H1 (cell line): ENCODE results near the gene DNASE1L1. TPM values are rescaled to one million over a fixed set of nuclear protein-coding genes. Genes with fewer than 3 reads are reported as not detected.

Experiments used
- CTCF ChIA-PET: fragments of 300-600 bp; sonication (Branson Sonifier 250); formaldehyde crosslinking; loops from one replicate; lab custom pipeline; 2021; ENCODE audit not compliant: partially characterized antibody; lab: Charles Lee
- POLR2A ChIA-PET: fragments of 300-600 bp; sonication (Branson Sonifier 250); formaldehyde crosslinking; loops from one replicate; lab custom pipeline; 2021; ENCODE audit warnings: inconsistent platforms; ENCODE audit not compliant: partially characterized antibody; lab: Charles Lee
- DNase-seq, 2 experiments: peaks; one replicate each; pipeline versions ENCODE4 v3.0.0 to v3.0.0-alpha.2; 2010 to 2022; ENCODE audit warnings: low spot score in 2 of 2, low read depth in 1 of 2, mixed read lengths in 1 of 2
- FAIRE-seq: peaks from 2 replicates; lab custom pipeline; 2011; peaks lifted over from hg19 to GRCh38; lab: Jason Lieb, UNC
- H2AFZ ChIP-seq: 2 replicates; pipeline ENCODE4 v1.8.1; 2012; ENCODE audit warnings: low read length, inconsistent platforms
- H2AK5ac ChIP-seq: 2 replicates; pipeline ENCODE4 v1.6.1; 2013; ENCODE audit warnings: low read depth, low read length
- H2BK120ac ChIP-seq: replicated peaks from 2 replicates; pipeline ENCODE3; 2013; ENCODE audit warnings: low read depth, low read length, inconsistent platforms
- H2BK12ac ChIP-seq: 2 replicates; pipeline ENCODE4 v1.6.1; 2013; ENCODE audit warnings: low read depth, low read length
- H2BK15ac ChIP-seq: 2 replicates; pipeline ENCODE4 v1.6.1; 2013; ENCODE audit warnings: low read length
- H2BK20ac ChIP-seq: 2 replicates; pipeline ENCODE4 v1.6.1; 2013; ENCODE audit warnings: low read length
- H2BK5ac ChIP-seq: 2 replicates; pipeline ENCODE4 v1.6.1; 2013; ENCODE audit warnings: low read depth, low read length
- H3K14ac ChIP-seq: 2 replicates; pipeline ENCODE4 v1.6.1; 2013; ENCODE audit warnings: inconsistent platforms; ENCODE audit not compliant: insufficient read length
- H3K18ac ChIP-seq: 2 replicates; pipeline ENCODE4 v1.6.1; 2013; ENCODE audit warnings: low read length; ENCODE audit errors: extremely low read depth
- H3K23ac ChIP-seq: 2 replicates; pipeline ENCODE4 v1.6.1; 2013; ENCODE audit warnings: inconsistent platforms; ENCODE audit not compliant: insufficient read length
- H3K23me2 ChIP-seq: 2 replicates; pipeline ENCODE4 v1.6.1; 2013; ENCODE audit warnings: low read depth, low read length
- H3K27ac ChIP-seq: 2 replicates; pipeline ENCODE4 v1.6.1; 2011; ENCODE audit warnings: low read depth, low read length, inconsistent platforms
- H3K27me3 ChIP-seq, 4 experiments: replicated peaks in 1 of 4; 1 replicate in 1 of 4; 2 replicates in 3 of 4; pipeline versions ENCODE4 v1.6.1 to v1.8.1; 2011 to 2013; ENCODE audit warnings: low read length in 3 of 4, mild to moderate bottlenecking in 3 of 4, inconsistent platforms in 2 of 4, mixed read lengths in 2 of 4, moderate library complexity in 1 of 4; ENCODE audit not compliant: control insufficient read depth in 3 of 4, insufficient read depth in 3 of 4; ENCODE audit errors: extremely low read depth in 1 of 4
- H3K36me3 ChIP-seq, 4 experiments: 2 replicates each; pipeline versions ENCODE4 v1.6.1 to v1.8.1; 2011 to 2013; ENCODE audit warnings: mild to moderate bottlenecking in 4 of 4, low read length in 3 of 4, moderate library complexity in 2 of 4, control low read depth in 1 of 4, inconsistent platforms in 1 of 4; ENCODE audit not compliant: insufficient read depth in 4 of 4, control insufficient read depth in 2 of 4
- H3K4ac ChIP-seq: replicated peaks from 2 replicates; pipeline ENCODE3; 2013; ENCODE audit warnings: low read length, low read depth, mixed read lengths, inconsistent platforms; ENCODE audit not compliant: insufficient read length
- H3K4me1 ChIP-seq, 4 experiments: replicated peaks in 1 of 4; 1 replicate in 1 of 4; 2 replicates in 3 of 4; pipeline versions ENCODE4 v1.6.1 to v1.8.1; 2011 to 2013; ENCODE audit warnings: low read length in 3 of 4, inconsistent platforms in 2 of 4, mixed read lengths in 1 of 4; ENCODE audit not compliant: insufficient read depth in 4 of 4, control insufficient read depth in 3 of 4
- H3K4me2 ChIP-seq, 2 experiments: 2 replicates each; pipeline versions ENCODE4 v1.6.1 to v1.8.1; 2011 to 2013; ENCODE audit warnings: low read depth in 2 of 2, low read length in 2 of 2, control low read depth in 1 of 2, inconsistent platforms in 1 of 2, mild to moderate bottlenecking in 1 of 2; ENCODE audit not compliant: insufficient read depth in 1 of 2
- H3K4me3 ChIP-seq, 4 experiments: fragments of 200-600, 300-600 bp in 1 of 4; sonication (generic), shearing (Covaris generic), sonication (Bioruptor Twin) in 1 of 4; 2 replicates each; pipeline versions ENCODE4 v1.5.1 to v1.8.1; 2011 to 2016; ENCODE audit warnings: low read length in 4 of 4, low read depth in 3 of 4, control low read depth in 2 of 4, inconsistent platforms in 2 of 4, mild to moderate bottlenecking in 2 of 4, mixed read lengths in 1 of 4, moderate library complexity in 1 of 4; ENCODE audit not compliant: insufficient read depth in 2 of 4; ENCODE audit errors: extremely low read depth in 1 of 4
- H3K56ac ChIP-seq: replicated peaks from 2 replicates; pipeline ENCODE3; 2013; ENCODE audit warnings: low read depth, mild to moderate bottlenecking, mixed read lengths, low read length, inconsistent platforms; ENCODE audit not compliant: insufficient read length
- H3K79me1 ChIP-seq: 2 replicates; pipeline ENCODE4 v1.6.1; 2013; ENCODE audit warnings: low read depth, low read length, control low read depth
- H3K79me2 ChIP-seq, 2 experiments: 2 replicates each; pipeline versions ENCODE4 v1.6.1 to v1.8.1; 2012 to 2013; ENCODE audit warnings: low read length in 2 of 2, mild to moderate bottlenecking in 2 of 2, inconsistent platforms in 1 of 2; ENCODE audit not compliant: insufficient read depth in 2 of 2, control insufficient read depth in 1 of 2
- H3K9ac ChIP-seq, 4 experiments: replicated peaks in 1 of 4; 1 replicate in 1 of 4; 2 replicates in 3 of 4; pipeline versions ENCODE4 v1.6.1 to v1.8.1; 2011 to 2013; ENCODE audit warnings: low read depth in 3 of 4, low read length in 3 of 4, control low read depth in 2 of 4, mild to moderate bottlenecking in 2 of 4, moderate library complexity in 2 of 4, inconsistent platforms in 1 of 4; ENCODE audit errors: extremely low read depth in 1 of 4
- H3K9me3 ChIP-seq, 2 experiments: 2 replicates each; pipeline versions ENCODE4 v1.6.1 to v1.8.1; 2012 to 2013; ENCODE audit warnings: mild to moderate bottlenecking in 2 of 2, moderate library complexity in 2 of 2, control low read depth in 1 of 2, inconsistent platforms in 1 of 2, low read depth in 1 of 2, low read length in 1 of 2, mixed read lengths in 1 of 2; ENCODE audit not compliant: insufficient read depth in 2 of 2
- H4K20me1 ChIP-seq, 2 experiments: replicated peaks in 1 of 2; 2 replicates each; pipeline versions ENCODE3 to v1.8.1; 2011 to 2013; ENCODE audit warnings: inconsistent platforms in 2 of 2, low read length in 2 of 2, mild to moderate bottlenecking in 1 of 2; ENCODE audit not compliant: insufficient read depth in 2 of 2, control insufficient read depth in 1 of 2
- H4K5ac ChIP-seq: 2 replicates; pipeline ENCODE4 v1.6.1; 2013; ENCODE audit warnings: low read length, low read depth, mixed read lengths, inconsistent platforms; ENCODE audit not compliant: insufficient read length
- H4K8ac ChIP-seq: 2 replicates; pipeline ENCODE4 v1.8.0; 2013; ENCODE audit warnings: mild to moderate bottlenecking, moderate library complexity, low read length, inconsistent platforms; ENCODE audit not compliant: insufficient read depth; ENCODE audit errors: extremely low read depth
- H4K91ac ChIP-seq: replicated peaks from 2 replicates; pipeline ENCODE3; 2013; ENCODE audit warnings: low read length, mixed read lengths, inconsistent platforms; ENCODE audit not compliant: insufficient read length
- SUZ12 ChIP-seq: fragments of 200-600 bp; sonication (generic); IDR thresholded peaks from 2 replicates; pipeline ENCODE4 v1.6.1; 2012; ENCODE audit warnings: mild to moderate bottlenecking, inconsistent platforms, low read length, moderate library complexity, mixed read lengths
- WGBS, 2 experiments: shearing (Covaris generic) in 1 of 2; methylation state at CpG; one replicate each; pipeline versions ENCODE4 v1.1.6 to v1.1.7; 2013 to 2015; ENCODE audit warnings: low lambda C conversion rate in 2 of 2, mixed read lengths in 2 of 2, inconsistent platforms in 1 of 2, low coverage in 1 of 2, missing lambda C conversion rate in 1 of 2; ENCODE audit not compliant: insufficient replicate concordance in 2 of 2, insufficient coverage in 1 of 2, insufficient read length in 1 of 2; ENCODE audit errors: extremely low coverage in 1 of 2, missing lambda C conversion rate in 1 of 2; 5-methylcytosine and 5-hydroxymethylcytosine counted together
- polyA plus RNA-seq, 7 experiments: library from polyadenylated mRNA; depleted of rRNA in 3 of 7; stranded (reverse) in 5 of 7; unstranded in 2 of 7; fragments of >200 nt in 5 of 7; fragments of 200-250 nt in 2 of 7; gene quantifications; 1 replicate in 5 of 7; 2 replicates in 1 of 7; 4 replicates in 1 of 7; pipeline versions ENCODE4 v1.2.1 to v1.2.3, GENCODE V29; 2011 to 2013; ENCODE audit warnings: missing spikeins in 2 of 7, mixed read lengths in 2 of 7
- total RNA-seq: library from RNA; stranded (reverse); fragmentation: NEBNext Ultra II Directional; extraction: Animal tissue kit (Norgen Biotek cat#: 25700); gene quantifications from 2 replicates; pipeline ENCODE4 v1.2.1, GENCODE V29; 2021

The DNASE1L1 gene
- total and polyA plus RNA-seq, 2 of the 8 experiments (the other 6 are each of a cell fraction or from before 2014, with no cell fraction given), result 8.7 to 30.0 TPM

DNA sequence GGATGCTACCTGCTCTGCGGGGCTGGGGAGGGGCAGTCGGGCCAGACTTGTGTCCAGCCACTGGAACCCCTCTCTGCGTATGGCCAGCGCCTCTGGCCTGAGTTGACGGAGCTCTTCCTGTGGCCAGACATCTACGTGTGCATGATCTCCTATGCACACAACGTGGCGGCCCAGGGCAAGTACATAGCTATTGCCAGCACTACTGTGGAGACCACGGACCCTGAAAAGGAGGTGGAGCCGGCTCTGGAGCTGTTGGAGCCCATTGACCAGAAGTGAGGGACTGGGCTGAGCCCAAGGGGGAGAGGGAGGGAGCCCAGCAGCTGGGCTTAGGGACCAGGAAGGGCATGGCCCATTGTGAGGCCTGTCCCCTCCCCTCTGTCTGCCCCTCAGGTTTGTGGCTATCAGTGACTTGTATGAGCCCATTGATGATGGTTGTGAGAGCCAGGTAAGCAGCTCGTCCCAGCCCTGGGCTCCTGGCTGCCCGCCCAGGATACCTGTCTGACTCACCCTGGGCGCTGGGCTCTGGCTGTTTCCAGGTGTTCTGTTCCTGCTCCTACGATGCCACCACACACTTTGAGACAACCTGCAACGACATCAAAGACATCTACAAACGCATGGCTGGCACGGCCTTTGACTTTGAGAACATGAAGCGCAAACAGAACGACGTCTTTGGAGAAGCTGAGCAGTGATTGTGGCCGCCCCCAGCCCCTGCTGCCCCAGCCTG lies 33.1 kb upstream of the DNASE1L1 start:
- Histone ChIP-seq H3K27me3 (no peaks in the 10 kb centered on the region), H4K5ac (no peak overlapping the region), H2BK15ac (no peak overlapping the region)
- CTCF ChIA-PET, result interaction anchor here (0.6 to 1.5 kb wide), 3 partner anchors 12 to 43 kb away, joined by 3 to 4 read pairs (median 3); no protein-coding TSS in a partner anchor
- no peak for TF ChIP-seq SUZ12
- TF ChIP-seq, all 59 proteins: peak for 0
- H3K4me3 ChIP-seq, result no peak overlapping the region
- no peak overlapping the region for H4K91ac ChIP-seq
- H3K27ac ChIP-seq, result no peak overlapping the region
- no peak overlapping the region for H2AK5ac ChIP-seq
- H4K20me1 ChIP-seq, result peaks cover 0 to 13% of the 10 kb centered on the region in 2 experiments
- POLR2A ChIA-PET, result interaction anchor here (0.8 to 2.9 kb wide), 6 partner anchors 36 to 80 kb away, joined by 3 to 9 read pairs (median 6); partner anchors contain the start of genes LAGE3, RPL10 and UBL4A
- no peak overlapping the region for H2BK120ac ChIP-seq
- no peak overlapping the region for H3K56ac ChIP-seq
- no peak overlapping the region for H4K8ac ChIP-seq
- DNase-seq (no peak), FAIRE-seq (no peak)
- no peak overlapping the region for H2BK12ac ChIP-seq
- no peak overlapping the region for H3K14ac ChIP-seq
- H2BK20ac ChIP-seq, result no peak overlapping the region
- no peaks in the 10 kb centered on the region; the same call in 1 of the 2 replicates for H3K79me1 ChIP-seq
- no peak overlapping the region for H3K4me2 ChIP-seq
- no peak overlapping the region for H2BK5ac ChIP-seq
- H3K9me3 ChIP-seq, result no peaks in the 10 kb centered on the region
- peaks cover 0 to 27% (median 11%) of the 10 kb centered on the region in 4 experiments; a peak in 5 of 8 replicates for H3K36me3 ChIP-seq
- no peak overlapping the region for H3K18ac ChIP-seq
- peaks cover 6% of the 10 kb centered on the region; the same call in 1 of the 2 replicates for H3K23me2 ChIP-seq
- peaks cover 0 to 9% (median 5%) of the 10 kb centered on the region in 4 experiments; a peak in 6 of 7 replicates for H3K4me1 ChIP-seq
- H2AFZ ChIP-seq, result no peak overlapping the region
- H3K23ac ChIP-seq, result no peak overlapping the region
- WGBS, 2 experiments, result 87% methylated on average over 13 of the region's 21 CpGs; no CpG with 5 or more reads in 1 of the 2 experiments
- H3K79me2 ChIP-seq, result peaks cover 0 to 17% of the 10 kb centered on the region in 2 experiments; a peak in 2 of 4 replicates
- no peak overlapping the region for H3K9ac ChIP-seq
- no peak overlapping the region for H3K4ac ChIP-seq
